Esophagus muscularis mucosa (tissue), 3 donors: ENCODE data around the gene KIRREL3.

ENCODE experiments used
- POLR2AphosphoS5 ChIP-seq, 2 donors: sonication (generic); formaldehyde crosslinking; IDR thresholded peaks; one replicate each; pipeline ENCODE4 v1.6.1; 2017; ENCODE audit warnings: antibody characterized with exemption in 2 of 2
- TF ChIP-seq, protein P1 (sequence below), 3 experiments: fragments of 200-600 bp in 2 of 3; fragments of 450-650 bp in 1 of 3; sonication (generic) in 2 of 3; IDR thresholded peaks; one replicate each; pipeline ENCODE4 v1.5.1; 2017 to 2019; ENCODE audit warnings: antibody characterized with exemption in 3 of 3, mild to moderate bottlenecking in 2 of 3, moderate library complexity in 1 of 3

DNA sequence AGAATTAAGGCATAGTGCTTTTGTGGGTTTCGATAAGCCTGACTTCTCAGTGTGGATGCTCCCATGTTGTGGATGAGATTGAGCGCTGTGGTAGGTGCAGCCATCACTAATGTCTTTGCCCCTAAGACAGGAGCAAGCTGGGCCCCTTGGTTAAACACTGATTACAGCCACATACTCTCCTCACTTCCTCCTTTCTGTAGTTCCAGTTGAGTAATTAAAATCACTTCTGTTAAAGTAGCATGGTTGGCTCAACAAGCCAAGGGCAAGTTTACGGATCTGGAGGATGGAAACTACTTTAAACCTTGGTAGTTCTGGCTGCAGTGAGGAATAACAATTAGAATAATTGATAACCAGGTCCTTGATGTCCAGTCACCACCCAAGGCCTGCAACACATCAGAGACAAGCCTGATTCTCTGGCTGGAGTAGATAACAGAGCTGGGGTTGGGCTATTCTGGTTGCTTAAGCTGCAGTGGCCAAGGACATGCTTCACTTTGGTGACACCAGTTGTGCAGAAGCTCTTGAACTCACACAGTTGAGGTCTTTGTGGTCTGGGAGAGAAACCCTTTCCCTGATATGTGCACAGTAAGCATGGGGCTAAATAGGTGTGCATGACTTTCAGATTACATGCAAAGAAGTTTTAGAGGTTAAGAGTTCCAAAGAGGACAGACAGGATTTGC lies 81.3 kb downstream of the KIRREL3 start:
- no peak for TF ChIP-seq POLR2AphosphoS5 (IDR thresholded peaks at IDR 0.05)
- TF ChIP-seq, protein P1, sequence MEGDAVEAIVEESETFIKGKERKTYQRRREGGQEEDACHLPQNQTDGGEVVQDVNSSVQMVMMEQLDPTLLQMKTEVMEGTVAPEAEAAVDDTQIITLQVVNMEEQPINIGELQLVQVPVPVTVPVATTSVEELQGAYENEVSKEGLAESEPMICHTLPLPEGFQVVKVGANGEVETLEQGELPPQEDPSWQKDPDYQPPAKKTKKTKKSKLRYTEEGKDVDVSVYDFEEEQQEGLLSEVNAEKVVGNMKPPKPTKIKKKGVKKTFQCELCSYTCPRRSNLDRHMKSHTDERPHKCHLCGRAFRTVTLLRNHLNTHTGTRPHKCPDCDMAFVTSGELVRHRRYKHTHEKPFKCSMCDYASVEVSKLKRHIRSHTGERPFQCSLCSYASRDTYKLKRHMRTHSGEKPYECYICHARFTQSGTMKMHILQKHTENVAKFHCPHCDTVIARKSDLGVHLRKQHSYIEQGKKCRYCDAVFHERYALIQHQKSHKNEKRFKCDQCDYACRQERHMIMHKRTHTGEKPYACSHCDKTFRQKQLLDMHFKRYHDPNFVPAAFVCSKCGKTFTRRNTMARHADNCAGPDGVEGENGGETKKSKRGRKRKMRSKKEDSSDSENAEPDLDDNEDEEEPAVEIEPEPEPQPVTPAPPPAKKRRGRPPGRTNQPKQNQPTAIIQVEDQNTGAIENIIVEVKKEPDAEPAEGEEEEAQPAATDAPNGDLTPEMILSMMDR (IDR thresholded peaks at IDR 0.05) = no peak
